T-helper 1 cell (primary cell): ENCODE data around the gene POU6F2.

Experiments used
- DNase-seq, 5 donors: peaks; one replicate each; pipeline ENCODE4 v3.0.0-alpha.2; 2012 to 2020

POU6F2 gene

DNA sequence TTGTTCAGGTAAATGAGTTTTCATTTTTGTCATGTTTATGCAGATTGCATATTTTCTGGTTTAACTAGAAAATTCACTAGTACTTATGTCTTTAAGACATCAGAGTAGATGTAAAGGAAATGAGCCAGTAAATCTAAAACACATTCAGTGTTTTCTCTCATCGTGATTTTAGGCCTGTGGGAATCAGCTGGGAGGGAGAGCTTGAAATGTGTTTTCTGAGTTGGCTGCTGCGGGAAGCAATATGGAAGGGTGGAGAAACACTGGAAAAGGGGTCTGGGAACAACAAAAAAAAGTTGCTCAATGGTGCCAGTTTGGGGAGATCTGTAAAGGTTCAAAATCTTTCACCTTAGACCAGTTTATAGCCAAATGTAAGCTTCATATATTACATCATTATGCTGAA, 284.1 kb downstream of the POU6F2 start:
- no peak for DNase-seq

DNA sequence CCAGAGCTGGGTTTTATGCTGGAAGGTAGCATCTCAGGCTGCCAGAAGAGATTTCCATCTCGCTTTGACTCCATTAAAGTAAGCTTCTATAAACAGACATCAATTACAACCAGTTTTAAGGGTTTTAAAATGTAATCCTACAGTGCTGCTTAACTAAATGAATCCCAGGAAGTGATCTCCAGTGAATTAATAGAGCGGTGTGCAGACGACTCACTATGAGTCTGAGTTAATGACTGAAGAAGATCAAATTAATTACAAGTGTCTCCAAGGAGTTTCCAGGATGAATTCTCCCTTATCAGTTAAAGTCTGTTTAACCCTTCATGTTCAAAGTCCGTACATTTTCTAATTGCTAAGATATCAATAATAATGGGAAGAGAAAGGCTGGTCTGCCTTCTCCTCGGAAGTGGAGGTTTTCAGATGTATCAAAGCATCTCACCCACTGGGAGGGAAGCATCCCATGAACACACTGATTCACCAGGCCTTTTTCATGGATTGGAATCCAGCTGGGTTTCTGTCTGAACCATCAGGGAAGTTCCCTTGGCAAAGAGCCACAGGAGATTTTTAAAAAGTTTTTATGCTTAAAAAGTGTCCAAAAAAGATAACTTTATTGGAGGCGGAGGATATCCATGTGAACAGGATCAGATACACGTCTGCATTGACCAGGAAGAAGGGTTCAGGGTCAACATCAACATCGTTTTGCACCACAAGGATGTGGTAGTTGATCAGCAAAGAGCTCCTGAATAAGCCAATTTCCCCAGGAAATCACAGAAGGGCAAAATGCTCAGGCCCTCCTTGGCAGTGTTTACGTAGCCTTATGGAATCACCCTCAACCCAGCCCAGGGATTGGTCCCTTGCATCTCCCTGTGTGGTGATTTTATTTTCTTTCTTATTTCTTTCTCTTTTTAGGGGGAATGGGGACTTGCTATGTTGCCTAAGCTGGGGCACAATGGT, 288.2 kb downstream of the POU6F2 start:
- no peak for DNase-seq

- DNase-seq, result no peak
These were observed 291.3 kb downstream of the POU6F2 start for GRCh38 chr7:39269034-39269433.

DNA sequence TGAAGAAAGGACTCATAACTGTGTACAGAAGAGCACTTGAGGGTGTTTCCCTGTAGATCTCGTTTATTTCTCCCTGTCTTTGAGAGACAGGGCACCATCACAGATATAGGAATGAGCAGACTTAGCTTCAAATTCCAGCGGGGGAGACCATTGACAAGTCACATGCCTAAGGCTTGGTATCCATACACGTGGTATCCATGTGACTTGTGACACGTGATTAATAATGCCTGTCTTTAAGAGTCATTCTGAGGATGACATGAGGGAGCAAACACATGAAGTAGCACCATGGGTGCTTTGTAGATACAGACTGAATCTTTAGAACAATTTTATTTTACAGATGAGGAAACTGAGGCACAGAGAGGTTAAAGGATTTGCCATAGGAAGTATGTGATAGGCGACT, 292.3 kb downstream of the POU6F2 start:
- no peak for DNase-seq

DNA sequence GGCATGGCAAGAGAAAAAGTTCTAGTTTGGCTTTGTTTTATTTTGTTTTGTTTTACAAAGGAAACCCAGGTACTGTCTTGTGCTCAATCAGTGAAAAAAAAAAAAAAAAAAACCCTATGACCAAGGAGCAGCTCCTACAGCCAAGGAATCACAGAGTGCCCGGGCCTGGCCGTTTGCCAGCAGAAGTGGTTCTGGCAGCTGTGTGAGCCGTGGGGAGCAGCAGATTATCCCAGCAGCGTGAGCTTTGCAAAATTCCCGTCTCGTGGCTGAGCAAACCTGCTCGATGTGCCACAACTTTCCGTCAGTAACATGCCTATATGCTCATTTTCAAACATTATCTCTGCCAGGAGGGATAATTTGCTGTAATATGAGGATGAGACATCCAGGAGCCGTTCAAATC, 293.7 kb downstream of the POU6F2 start:
- DNase-seq, result no peak

DNA sequence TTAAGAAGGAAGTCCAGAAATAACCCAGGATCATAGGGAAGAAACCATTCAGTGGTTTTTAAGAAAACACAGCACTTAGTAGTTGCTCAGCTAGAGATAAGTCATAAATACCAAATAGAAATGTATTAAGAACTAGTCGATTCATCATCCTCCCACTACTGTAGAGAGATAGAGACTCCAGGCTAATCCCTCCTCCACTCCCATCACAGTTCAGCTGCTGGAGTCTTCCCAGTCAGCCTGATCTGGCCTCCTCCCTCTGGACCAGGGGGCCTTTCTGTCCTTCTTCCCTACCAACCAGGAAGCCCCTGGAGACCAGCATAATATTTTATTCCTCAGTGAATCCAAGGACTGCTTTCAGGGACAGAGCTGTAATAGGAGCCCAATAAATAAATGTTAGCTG, 294.4 kb downstream of the POU6F2 start:
- DNase-seq, result no peak

- no peak for DNase-seq
These were observed 295.0 kb downstream of the POU6F2 start for GRCh38 chr7:39272691-39273090.

- DNase-seq, result no peak
These were observed 302.6 kb downstream of the POU6F2 start for GRCh38 chr7:39280337-39280736.

- DNase-seq, result no peak
These were observed 307.5 kb downstream of the POU6F2 start for GRCh38 chr7:39285256-39285655.

GRCh38 chr7:39288303-39288702, 310.6 kb downstream of the POU6F2 start:
- no peak for DNase-seq

DNA sequence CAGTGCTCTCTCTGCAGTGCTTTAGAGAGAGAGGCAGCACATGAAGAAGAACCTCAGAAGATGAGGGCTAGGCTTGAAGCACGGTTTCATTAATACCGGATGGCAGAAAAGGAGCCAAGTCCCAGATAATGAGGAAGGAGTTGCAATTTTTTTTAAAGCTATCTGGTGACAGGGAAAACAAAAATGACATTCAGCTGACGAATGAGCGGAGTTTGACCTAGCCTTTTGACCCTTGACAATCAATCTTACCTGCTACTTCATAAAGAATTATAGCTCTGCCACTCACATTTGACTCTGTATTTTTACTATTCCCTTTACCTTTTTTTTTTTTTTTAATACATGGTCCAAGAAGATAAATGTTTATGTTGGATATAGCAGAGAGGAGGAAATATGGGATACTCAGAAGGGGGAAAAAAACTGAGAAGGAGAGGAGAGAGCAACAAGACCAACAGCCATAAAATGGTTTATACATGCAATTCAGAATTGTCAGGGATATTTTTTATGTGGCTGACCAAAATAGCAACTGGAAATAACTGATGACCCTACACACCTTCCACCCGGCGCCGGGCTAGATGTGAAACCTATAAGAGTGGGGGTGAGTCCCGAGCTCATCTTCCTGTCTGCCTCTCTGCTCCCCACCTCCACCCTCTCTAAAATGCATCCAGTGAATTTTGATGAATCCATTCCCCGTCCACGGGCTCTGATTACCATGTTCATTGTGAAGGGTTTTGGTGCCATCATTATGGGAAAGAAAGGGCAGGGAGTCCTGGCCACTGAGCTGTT, 314.1 kb downstream of the POU6F2 start:
- DNase-seq, result no peak

DNA sequence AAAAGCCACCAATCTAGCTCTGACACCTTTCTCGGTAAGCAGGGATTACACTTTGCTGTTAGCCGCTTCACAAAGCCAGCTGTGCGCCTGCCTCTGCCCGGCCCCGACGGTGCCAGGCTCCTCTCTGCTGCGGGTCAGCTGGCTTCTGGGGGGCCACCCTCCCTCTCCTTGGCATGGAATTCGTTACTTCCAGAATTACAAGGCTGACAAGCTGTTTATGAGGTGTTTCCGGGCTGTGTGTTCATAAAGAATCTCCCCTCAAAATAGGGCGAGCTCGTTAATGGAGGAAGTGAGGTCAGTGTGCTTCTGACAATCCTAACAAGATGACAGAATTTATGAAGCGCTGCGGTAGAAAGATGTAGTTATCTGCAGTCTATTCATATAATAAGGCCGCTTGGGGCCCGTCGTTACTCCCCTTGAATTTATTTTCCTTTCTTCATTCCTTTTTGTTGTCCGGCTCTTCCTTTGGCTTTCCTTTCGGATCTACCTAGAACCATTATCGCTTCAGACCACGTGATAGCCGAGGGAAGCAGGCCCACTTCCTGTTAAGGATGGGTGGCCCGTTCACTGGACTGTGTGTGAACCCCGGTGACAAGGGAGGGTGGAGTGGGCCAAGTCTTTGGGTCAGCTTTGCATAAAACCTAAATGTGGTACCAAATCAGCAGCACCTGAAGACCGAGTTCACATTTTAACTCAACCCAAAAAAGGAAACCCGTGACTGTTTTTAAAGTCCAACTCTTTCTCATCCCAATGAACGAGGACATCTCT, 315.5 kb downstream of the POU6F2 start:
- DNase-seq, result no peak

DNA sequence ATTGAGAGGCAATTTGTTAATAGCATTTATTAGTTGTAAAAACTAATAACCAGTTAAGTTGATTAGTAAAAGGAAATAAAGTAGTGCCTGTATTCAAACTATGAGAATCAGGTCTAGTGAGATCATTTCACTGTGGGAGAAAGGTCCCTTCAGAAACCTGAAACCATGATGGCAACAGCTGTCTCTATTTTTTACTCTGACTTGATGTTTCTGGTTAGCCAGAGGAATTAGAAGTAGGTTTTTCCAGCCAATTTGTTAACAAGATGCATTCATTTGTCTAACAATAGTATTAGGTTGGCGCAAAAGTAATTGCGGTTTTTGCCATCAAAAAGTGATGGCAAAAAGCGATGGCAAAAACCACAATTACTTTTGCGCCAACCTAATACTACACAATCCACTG, 316.3 kb downstream of the POU6F2 start:
- no peak for DNase-seq

DNA sequence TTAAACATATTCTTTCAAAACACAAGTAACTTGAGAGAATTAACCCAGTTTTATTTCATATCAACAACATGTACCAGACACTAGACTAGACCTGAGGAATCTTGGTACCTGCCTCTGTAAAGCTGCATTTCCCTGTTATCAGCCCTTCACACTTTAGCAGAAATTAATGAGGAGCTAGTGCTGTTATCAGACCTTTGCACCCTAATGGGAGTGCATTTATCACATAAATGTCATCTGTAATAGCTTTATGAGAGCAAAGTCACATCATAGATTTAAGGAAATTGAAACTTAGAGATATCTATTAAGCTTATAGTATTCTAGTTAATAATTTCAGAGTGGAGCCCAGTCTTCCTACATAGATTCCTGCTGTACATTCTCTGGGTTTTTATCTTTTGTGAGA, 318.1 kb downstream of the POU6F2 start:
- no peak for DNase-seq

DNA sequence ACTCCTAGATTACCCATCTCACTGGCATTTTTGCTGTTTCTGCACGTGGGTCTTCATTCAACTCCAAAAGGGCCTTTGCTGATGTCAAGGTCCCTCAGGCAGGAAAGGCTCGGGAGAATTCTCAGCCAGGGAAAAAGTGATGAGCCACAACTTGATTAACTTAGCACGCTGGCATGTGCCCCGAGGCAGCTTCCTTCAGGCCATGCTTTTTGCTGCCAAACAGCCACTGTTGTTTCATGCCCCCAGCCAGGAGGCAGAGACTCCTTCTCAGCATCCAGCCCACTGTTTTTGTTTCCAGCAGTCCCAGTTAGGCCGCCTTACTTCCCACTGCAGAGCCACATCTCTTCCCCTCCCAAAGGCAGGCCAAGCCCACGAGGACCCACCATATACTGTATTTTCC, 322.0 kb downstream of the POU6F2 start:
- no peak for DNase-seq

DNA sequence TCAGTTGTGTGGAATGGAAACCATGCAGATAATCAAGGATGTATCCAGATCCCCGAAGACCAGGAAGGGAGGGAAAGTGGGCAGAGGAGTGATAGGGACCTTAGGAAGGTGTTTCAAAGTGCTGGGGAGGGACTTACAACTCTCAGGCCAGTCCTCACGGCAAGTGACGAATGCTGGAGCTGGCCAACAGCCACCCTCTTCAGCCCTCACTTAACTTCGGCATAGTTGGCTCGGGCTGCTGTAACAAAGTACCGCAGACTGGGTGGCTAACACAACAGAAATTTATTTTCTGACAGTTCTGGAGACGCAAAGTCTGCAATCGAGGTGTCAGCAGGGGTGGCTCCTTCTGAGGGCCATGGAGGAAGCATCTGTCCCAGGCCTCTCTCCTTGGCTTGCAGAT, 322.6 kb downstream of the POU6F2 start:
- DNase-seq, result no peak

DNA sequence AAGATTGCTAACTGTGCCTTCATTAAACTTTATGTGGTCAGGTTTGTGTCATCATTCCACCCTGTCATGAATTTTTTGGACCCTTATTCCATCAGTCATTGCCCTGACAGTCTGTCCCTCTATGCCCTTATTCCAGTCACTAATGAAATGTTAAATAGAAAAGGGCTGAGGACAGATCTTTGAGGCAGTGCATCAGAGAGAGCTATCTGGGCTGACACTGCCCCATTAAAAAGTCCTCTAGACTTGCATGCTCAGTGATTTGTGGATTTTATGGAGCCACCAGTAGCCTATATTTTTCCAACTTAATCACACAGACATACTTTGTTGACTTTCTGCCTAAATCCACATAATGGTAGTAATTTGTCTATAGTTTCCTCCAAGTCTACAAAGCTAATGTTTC, 323.8 kb downstream of the POU6F2 start:
- DNase-seq, result no peak

- DNase-seq, result no peak
These were observed 326.5 kb downstream of the POU6F2 start for GRCh38 chr7:39304178-39304577.

DNA sequence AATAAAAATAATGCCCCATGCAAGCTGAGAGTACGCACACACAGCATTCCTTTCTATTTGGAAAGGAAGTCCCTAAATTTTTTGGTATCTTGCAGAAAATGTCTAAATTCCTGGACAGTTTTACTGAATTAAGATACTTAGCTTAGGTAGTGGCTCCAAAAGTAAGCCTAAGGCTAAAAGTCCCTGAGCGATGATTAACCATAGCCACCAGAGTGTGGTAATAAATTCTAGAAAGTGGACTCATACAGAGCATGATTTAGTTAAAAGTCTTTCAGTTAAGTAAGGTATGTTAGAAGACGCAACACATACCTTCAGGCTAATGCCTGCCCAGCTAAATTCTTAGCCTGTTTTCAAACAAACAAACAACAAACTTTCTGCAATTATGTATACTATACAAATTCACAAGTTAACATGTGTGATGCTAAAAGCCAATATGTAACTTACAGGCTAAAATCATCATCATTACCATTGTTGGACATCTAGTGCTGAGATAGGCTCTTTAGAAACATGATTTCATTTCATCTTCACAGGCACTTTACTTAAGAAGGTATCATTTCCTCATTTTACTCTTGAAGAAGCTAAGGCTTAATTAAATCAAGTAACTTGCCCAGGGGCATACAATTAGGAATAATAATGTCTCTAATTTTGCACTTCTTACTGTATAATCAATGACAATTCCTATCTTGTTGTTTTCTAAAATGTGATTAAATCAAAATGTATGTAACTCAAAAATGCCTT, 327.1 kb downstream of the POU6F2 start:
- no peak for DNase-seq

GRCh38 chr7:39306016-39306570, 328.4 kb downstream of the POU6F2 start:
- DNase-seq, result no peak

GRCh38 chr7:39310699-39311098, 333.0 kb downstream of the POU6F2 start:
- no peak for DNase-seq
